ENCODE measurements around the gene ARHGAP36.

Gene ARHGAP36

GRCh38 chrX:131068945-131069719, 11.0 kb downstream of the ARHGAP36 start:
- DNase-seq (ENCODE audit: low read depth): no peak

GRCh38 chrX:131072871-131073571, 14.9 kb downstream of the ARHGAP36 start:
- no peak for DNase-seq (ENCODE audit: low read depth)

GRCh38 chrX:131073607-131074006, 15.5 kb downstream of the ARHGAP36 start:
- DNase-seq (ENCODE audit: low read depth): no peak

GRCh38 chrX:131081772-131082740, 23.9 kb downstream of the ARHGAP36 start:
- DNase-seq (ENCODE audit: low read depth): no peak

GRCh38 chrX:131083510-131084142, 25.5 kb downstream of the ARHGAP36 start:
- DNase-seq (ENCODE audit: low read depth): no peak

GRCh38 chrX:131084145-131084544, 26.0 kb downstream of the ARHGAP36 start:
- no peak for DNase-seq (ENCODE audit: low read depth)

GRCh38 chrX:131136776-131137175, 78.6 kb downstream of the ARHGAP36 start:
- DNase-seq (ENCODE audit: low read depth): no peak

- no peak for DNase-seq (ENCODE audit: low read depth)
Measured at GRCh38 chrX:131139072-131139471, 80.9 kb downstream of the ARHGAP36 start.

Data from stimulated activated CD8-positive, alpha-beta memory T cell treated with anti-CD3 and anti-CD28 coated beads, Interleukin-12 subunit alpha, Interleukin-12 subunit beta, amount 100 ng/mL, for 4 hours (primary cell).